ENCODE data around the gene CTRL. TPM values are rescaled to one million over a fixed set of nuclear protein-coding genes. Genes with fewer than 3 reads are reported as not detected.
"Not testable (repeated sequence)": the region's sequence is repeated elsewhere in the genome, so short reads cannot be mapped to it uniquely, and the experiment has no call there.

Gene CTRL
- total RNA-seq, 2 experiments from 2014 or later = 5.5 TPM

DNA sequence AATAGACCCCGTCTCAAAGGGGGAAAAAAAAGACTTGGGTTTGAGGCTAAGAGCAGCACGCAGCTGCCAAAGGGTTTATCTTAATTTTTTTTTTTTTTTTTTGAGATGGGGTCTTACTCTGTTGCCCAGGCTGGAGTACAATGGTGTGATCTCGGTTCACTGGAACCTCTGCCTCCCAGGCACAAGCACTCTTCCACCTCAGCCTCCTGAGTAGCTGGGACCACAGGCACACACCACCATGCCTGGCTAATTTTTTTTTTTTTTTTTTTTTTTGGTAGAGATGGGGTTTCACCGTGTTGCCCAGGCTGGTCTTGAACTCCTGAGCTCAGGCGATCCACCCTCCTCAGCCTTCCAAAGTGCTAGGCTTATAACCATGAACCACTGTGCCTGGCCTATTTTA lies 6.1 kb upstream of the CTRL start:
- ATAC-seq; DNase-seq; H3K9me3 Mint-ChIP-seq (ENCODE audit: insufficient read depth); H3K27me3 Mint-ChIP-seq (ENCODE audit: low read depth): not testable (repeated sequence)
- Mint-ChIP-seq H3K4me3 (peak overlapping the region; percentile 100), H3K36me3 (ENCODE audit: low read depth) (peaks cover 59% of the 10 kb centered on the region), H3K27ac (peak overlapping the region; percentile 99), H3K4me1 (ENCODE audit: low read depth) (peaks cover 60% of the 10 kb centered on the region)
- ChIA-PET CTCF (interaction anchor here (0.8 to 3.8 kb wide), 2 partner anchors 103 to 121 kb away, joined by 3 to 24 read pairs; no protein-coding TSS in a partner anchor), POLR2A (interaction anchor here (0.7 to 3.8 kb wide), 6 partner anchors 13 to 136 kb away, joined by 3 to 25 read pairs (median 13); partner anchors contain the start of genes DDX28 and DUS2)

GRCh38 chr16:67936880-67937605 lies 5.4 kb upstream of the CTRL start:
- peaks cover 62% of the 10 kb centered on the region for H3K36me3 Mint-ChIP-seq (ENCODE audit: low read depth)
- H3K27me3 Mint-ChIP-seq (ENCODE audit: low read depth) = no peaks in the 10 kb centered on the region
- H3K4me3 Mint-ChIP-seq = peak overlapping the region; percentile 100
- POLR2A ChIA-PET = interaction anchor here (0.6 to 3.8 kb wide), 26 partner anchors 8 to 156 kb away, joined by 3 to 25 read pairs (median 6); partner anchors contain the start of genes DDX28, DPEP2, DUS2 and EDC4
- ATAC-seq = peak; percentile 66
- H3K27ac Mint-ChIP-seq = peak overlapping the region; percentile 99
- no peaks in the 10 kb centered on the region for H3K9me3 Mint-ChIP-seq (ENCODE audit: insufficient read depth)
- H3K4me1 Mint-ChIP-seq (ENCODE audit: low read depth) = peaks cover 58% of the 10 kb centered on the region
- CTCF ChIA-PET = interaction anchor here (0.8 to 4.0 kb wide), 10 partner anchors 8 to 456 kb away, joined by 3 to 25 read pairs (median 4); partner anchors contain the start of genes ATP6V0D1, CARMIL2, NFATC3 and NRN1L
- DNase-seq = peak; percentile 93

DNA sequence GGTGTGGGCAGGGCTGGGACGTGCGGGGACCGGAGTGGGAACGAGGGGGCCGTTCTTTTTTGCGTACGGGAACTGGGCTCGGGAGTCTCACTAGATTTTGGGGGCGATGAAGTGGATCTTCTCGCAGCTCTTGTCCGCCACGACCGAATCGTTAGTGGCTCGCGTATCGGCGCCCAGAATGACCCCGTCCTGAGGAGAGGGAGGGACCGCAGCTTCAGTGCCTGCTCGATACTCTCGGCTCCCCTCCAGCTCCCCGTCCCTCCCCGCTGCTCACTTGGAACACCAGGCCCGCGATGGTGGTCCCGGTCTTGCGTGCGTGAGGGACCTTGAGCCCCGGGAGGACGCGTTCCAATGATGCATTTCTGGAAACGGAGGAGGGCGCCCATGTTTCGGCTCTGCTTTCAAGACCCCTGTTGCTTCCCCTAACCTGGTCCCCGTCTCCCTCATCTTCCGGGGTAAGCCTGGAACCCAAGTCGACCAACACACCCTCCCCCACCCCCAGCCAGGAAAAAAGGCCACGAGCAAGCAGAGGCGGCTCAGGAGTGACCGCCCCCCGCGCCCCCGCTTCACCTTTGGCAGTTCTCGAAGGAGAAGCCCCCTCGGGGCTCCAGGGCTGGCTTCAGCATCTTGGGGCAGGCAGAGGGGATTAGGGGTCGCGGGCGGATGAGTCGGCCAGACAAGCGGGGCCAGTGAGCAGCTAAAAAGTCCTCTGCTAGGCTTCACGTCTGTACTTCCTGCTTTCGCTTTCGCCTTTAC lies 4.6 kb upstream of the CTRL start, which contains the start of gene PSMB10:
Gene PSMB10 (minus strand): TSS at position 727 of the 756 bp plus-strand sequence. CDS start 101 bp downstream, at position 626.
- no peaks in the 10 kb centered on the region for H3K9me3 Mint-ChIP-seq (ENCODE audit: insufficient read depth)
- H3K27me3 Mint-ChIP-seq (ENCODE audit: low read depth) = no peaks in the 10 kb centered on the region
- DNase-seq (peak; percentile 66), ATAC-seq (peak; percentile 11)
- peaks cover 60% of the 10 kb centered on the region for H3K36me3 Mint-ChIP-seq (ENCODE audit: low read depth)
- peak within 1 kb of the TSS; percentile 100 for H3K4me3 Mint-ChIP-seq
- ChIA-PET CTCF (interaction anchor here (0.8 to 4.0 kb wide), 18 partner anchors 9 to 455 kb away, joined by 3 to 25 read pairs (median 4); partner anchors contain the start of genes ATP6V0D1, CARMIL2, NFATC3 and NRN1L), POLR2A (interaction anchor here (0.6 to 3.8 kb wide), 38 partner anchors 9 to 389 kb away, joined by 3 to 25 read pairs (median 5); partner anchors contain the start of genes CTCF, DDX28, DPEP2 and DUS2)
- peaks cover 50% of the 10 kb centered on the region for H3K4me1 Mint-ChIP-seq (ENCODE audit: low read depth)
- H3K27ac Mint-ChIP-seq = peak within 1 kb of the TSS; percentile 99

DNA sequence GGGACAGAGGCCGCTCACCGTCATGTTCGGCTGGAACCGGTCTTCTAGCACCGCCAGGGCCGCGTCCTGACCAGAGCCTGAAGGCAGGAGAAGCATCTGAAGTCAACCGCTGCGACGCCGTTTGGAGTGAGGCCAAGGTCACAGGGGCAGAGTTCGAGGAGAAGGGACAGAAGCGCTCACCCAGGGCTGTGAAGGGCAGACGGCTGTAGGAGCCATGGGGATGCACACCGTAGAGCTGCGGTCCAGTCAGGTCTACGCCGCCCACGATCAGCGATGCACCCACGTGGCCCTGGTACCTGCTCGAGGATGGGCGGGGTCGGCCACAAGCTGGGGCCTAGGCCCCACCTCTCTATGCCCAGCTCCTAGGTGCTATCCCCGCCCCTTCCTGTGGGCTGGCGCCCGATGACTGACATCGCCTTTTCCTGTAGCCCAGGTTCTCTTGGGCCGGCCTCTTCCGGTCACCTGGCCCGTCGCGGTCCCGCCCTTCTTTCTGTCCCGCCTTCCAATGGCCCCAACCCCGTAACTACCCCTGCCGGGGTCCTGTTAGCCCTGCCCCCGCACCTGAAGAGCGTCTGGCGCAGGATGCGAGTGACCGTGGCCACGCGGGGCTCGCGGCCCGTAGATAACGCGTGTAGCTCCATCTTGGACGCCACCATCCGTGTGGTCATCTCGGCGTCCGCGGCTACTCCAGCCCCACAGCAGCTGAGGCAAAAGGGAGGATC lies 3.9 kb upstream of the CTRL start:
- H3K4me1 Mint-ChIP-seq (ENCODE audit: low read depth) = peaks cover 44% of the 10 kb centered on the region
- ATAC-seq (peak; percentile 85), DNase-seq (peak; percentile 98)
- CTCF ChIA-PET = interaction anchor here (0.6 to 4.0 kb wide), 20 partner anchors 16 to 328 kb away, joined by 3 to 25 read pairs (median 4); partner anchors contain the start of genes CARMIL2, NFATC3, NRN1L and SLC7A6
- POLR2A ChIA-PET = interaction anchor here (0.6 to 3.8 kb wide), 33 partner anchors 10 to 388 kb away, joined by 3 to 25 read pairs (median 6); partner anchors contain the start of genes CTCF, DDX28, DPEP2 and DUS2
- peaks cover 58% of the 10 kb centered on the region for H3K36me3 Mint-ChIP-seq (ENCODE audit: low read depth)
- H3K9me3 Mint-ChIP-seq (ENCODE audit: insufficient read depth) = no peaks in the 10 kb centered on the region
- no peaks in the 10 kb centered on the region for H3K27me3 Mint-ChIP-seq (ENCODE audit: low read depth)
- peak overlapping the region; percentile 100 for H3K4me3 Mint-ChIP-seq
- H3K27ac Mint-ChIP-seq = peak overlapping the region; percentile 99

GRCh38 chr16:67935101-67935401 lies 3.4 kb upstream of the CTRL start:
- ChIA-PET POLR2A (interaction anchor here (0.7 to 3.8 kb wide), 25 partner anchors 10 to 373 kb away, joined by 3 to 25 read pairs (median 8); partner anchors contain the start of genes CTCF, DDX28, DPEP2 and DUS2), CTCF (interaction anchor here (0.6 to 4.0 kb wide), 15 partner anchors 16 to 329 kb away, joined by 3 to 25 read pairs (median 4); partner anchors contain the start of genes NFATC3 and SLC7A6)
- ATAC-seq (no peak), DNase-seq (no peak)
- Mint-ChIP-seq H3K27ac (peak overlapping the region; percentile 99), H3K36me3 (ENCODE audit: low read depth) (peaks cover 56% of the 10 kb centered on the region), H3K9me3 (ENCODE audit: insufficient read depth) (no peaks in the 10 kb centered on the region), H3K4me1 (ENCODE audit: low read depth) (peaks cover 39% of the 10 kb centered on the region), H3K27me3 (ENCODE audit: low read depth) (no peaks in the 10 kb centered on the region), H3K4me3 (peak overlapping the region; percentile 100)

DNA sequence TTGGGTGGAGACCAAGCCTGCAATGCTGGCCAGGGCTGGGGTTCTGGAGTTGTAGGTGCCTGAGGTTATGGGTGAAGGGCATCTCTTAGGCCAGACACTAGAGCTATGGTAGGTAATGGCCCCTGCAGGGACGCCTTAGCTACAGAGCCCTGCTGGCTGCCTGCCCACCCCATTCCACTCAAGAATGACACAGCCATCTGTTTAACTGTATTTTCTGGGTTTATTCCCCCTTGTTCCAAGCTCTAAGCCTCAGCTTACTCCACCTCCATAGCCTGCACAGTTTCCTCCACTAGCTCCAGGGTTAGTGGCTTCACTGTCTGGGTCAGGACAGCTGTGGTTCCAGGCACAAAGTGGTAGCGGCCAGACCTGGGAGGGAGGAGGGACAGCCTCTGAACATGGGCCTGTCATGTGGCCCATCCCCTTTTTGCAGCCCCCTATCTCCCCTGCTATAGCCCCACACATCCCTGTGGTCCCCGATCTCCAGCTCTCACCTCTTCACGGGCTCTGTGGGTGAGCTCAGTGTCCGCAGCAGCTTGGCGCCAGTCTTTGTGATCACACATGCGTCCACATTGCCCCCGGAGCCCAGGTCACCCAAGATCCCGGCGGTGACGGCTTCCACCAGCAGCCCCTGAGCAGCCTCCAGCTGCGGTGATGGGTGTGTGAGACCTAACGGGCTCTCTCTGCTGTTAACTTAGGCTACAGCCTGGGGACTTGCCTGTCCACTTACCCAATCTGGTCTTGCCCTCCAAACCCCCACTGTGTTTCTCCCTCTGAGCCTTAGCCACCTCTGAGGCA lies 2.8 kb upstream of the CTRL start:
- H3K36me3 Mint-ChIP-seq (ENCODE audit: low read depth) = peaks cover 55% of the 10 kb centered on the region

GRCh38 chr16:67933805-67934204 lies 2.1 kb upstream of the CTRL start:
- ChIA-PET CTCF (interaction anchor here (1.0 to 4.0 kb wide), 3 partner anchors 107 to 129 kb away, joined by 3 to 25 read pairs (median 24); no protein-coding TSS in a partner anchor), POLR2A (interaction anchor here (0.7 to 3.8 kb wide), 6 partner anchors 18 to 88 kb away, joined by 3 to 25 read pairs (median 4); partner anchors contain the start of gene PSKH1)
- no peak overlapping the region for H3K4me3 Mint-ChIP-seq
- peaks cover 52% of the 10 kb centered on the region for H3K36me3 Mint-ChIP-seq (ENCODE audit: low read depth)
- H3K9me3 Mint-ChIP-seq (ENCODE audit: insufficient read depth) = no peaks in the 10 kb centered on the region
- H3K27me3 Mint-ChIP-seq (ENCODE audit: low read depth) = no peaks in the 10 kb centered on the region
- peaks cover 27% of the 10 kb centered on the region for H3K4me1 Mint-ChIP-seq (ENCODE audit: low read depth)
- no peak for ATAC-seq
- DNase-seq = no peak
- H3K27ac Mint-ChIP-seq = no peak overlapping the region

More for the DNA sequence above, 2.8 kb upstream of the CTRL start:
- no peak for ATAC-seq
- Mint-ChIP-seq H3K4me3 (peak overlapping the region; percentile 100), H3K27ac (peak overlapping the region; percentile 99), H3K9me3 (ENCODE audit: insufficient read depth) (no peaks in the 10 kb centered on the region), H3K27me3 (ENCODE audit: low read depth) (no peaks in the 10 kb centered on the region), H3K4me1 (ENCODE audit: low read depth) (peaks cover 33% of the 10 kb centered on the region)
- POLR2A ChIA-PET = interaction anchor here (0.7 to 3.8 kb wide), 15 partner anchors 10 to 373 kb away, joined by 3 to 25 read pairs (median 6); partner anchors contain the start of genes CTCF, LCAT, NFATC3 and PSKH1
- DNase-seq = no peak
- CTCF ChIA-PET = interaction anchor here (1.0 to 4.0 kb wide), 7 partner anchors 51 to 261 kb away, joined by 3 to 25 read pairs (median 4); no protein-coding TSS in a partner anchor

GRCh38 chr16:67932462-67932840 lies 789 bp upstream of the CTRL start:
- Mint-ChIP-seq H3K4me3 (no peak overlapping the region), H3K27ac (peak overlapping the region; percentile 55), H3K4me1 (ENCODE audit: low read depth) (peaks cover 27% of the 10 kb centered on the region), H3K9me3 (ENCODE audit: insufficient read depth) (no peaks in the 10 kb centered on the region), H3K36me3 (ENCODE audit: low read depth) (peaks cover 52% of the 10 kb centered on the region), H3K27me3 (ENCODE audit: low read depth) (no peaks in the 10 kb centered on the region)
- CTCF ChIA-PET = interaction anchor here (1.1 to 2.9 kb wide), 2 partner anchors 49 to 214 kb away, joined by 3 to 12 read pairs; no protein-coding TSS in a partner anchor
- POLR2A ChIA-PET = interaction anchor here (0.6 kb wide), 1 partner anchor 21 kb away, joined by 4 read pairs; no protein-coding TSS in a partner anchor
- DNase-seq = no peak
- ATAC-seq = no peak

DNA sequence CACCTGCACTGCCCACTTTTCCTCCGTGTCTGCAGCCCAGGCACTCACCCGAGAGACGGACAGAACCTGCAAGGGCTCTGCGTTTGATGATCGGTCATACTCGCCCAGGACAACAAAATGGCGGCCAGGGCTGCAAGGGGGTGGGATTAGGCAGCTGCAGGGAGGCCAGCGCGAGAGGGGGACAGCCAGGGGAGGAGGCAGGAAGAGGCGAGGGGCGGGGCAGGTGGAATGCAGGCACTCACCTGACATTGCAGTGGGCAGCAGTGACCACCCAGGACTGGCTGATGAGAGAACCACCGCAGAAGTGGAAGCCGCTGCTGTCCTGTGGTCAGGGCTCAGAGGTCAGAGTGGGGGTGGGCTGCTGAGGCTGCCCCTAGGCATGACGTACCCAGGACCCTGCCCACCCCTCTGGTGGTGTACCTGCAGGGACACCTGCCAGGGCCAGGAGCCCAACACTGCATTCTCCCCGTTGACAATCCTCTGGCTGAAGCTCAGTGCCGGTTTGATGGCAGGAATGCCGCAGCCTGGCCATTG lies 917 bp downstream of the CTRL start:
- Mint-ChIP-seq H3K27ac (no peak overlapping the region), H3K36me3 (ENCODE audit: low read depth) (peaks cover 42% of the 10 kb centered on the region), H3K4me3 (no peak overlapping the region), H3K4me1 (ENCODE audit: low read depth) (peaks cover 20% of the 10 kb centered on the region), H3K9me3 (ENCODE audit: insufficient read depth) (no peaks in the 10 kb centered on the region), H3K27me3 (ENCODE audit: low read depth) (no peaks in the 10 kb centered on the region)
- POLR2A ChIA-PET = interaction anchor here (0.8 to 1.7 kb wide), 5 partner anchors 8 to 151 kb away, joined by 3 to 7 read pairs (median 3); no protein-coding TSS in a partner anchor
- DNase-seq (no peak), ATAC-seq (no peak)
- CTCF ChIA-PET = interaction anchor here (1.3 to 2.9 kb wide), 4 partner anchors 10 to 410 kb away, joined by 3 to 12 read pairs (median 4); no protein-coding TSS in a partner anchor
